GM12864 (cell line): Measurements from ENCODE around the gene C12orf42.

ENCODE experiments used
- DNase-seq: peaks from one replicate; pipeline ENCODE4 v3.0.0-alpha.2; 2011; ENCODE audit warnings: low read depth
- H3K4me3 ChIP-seq: 2 replicates; pipeline ENCODE4 v1.5.1; 2011; ENCODE audit warnings: mild to moderate bottlenecking, low read depth, low read length, control low read depth
- CTCF ChIP-seq: IDR thresholded peaks from 2 replicates; pipeline ENCODE4 v1.5.1; 2011; ENCODE audit warnings: low read depth, mild to moderate bottlenecking, moderate library complexity, low read length, control low read depth, inconsistent platforms; ENCODE audit errors: missing control alignments

Gene C12orf42

DNA sequence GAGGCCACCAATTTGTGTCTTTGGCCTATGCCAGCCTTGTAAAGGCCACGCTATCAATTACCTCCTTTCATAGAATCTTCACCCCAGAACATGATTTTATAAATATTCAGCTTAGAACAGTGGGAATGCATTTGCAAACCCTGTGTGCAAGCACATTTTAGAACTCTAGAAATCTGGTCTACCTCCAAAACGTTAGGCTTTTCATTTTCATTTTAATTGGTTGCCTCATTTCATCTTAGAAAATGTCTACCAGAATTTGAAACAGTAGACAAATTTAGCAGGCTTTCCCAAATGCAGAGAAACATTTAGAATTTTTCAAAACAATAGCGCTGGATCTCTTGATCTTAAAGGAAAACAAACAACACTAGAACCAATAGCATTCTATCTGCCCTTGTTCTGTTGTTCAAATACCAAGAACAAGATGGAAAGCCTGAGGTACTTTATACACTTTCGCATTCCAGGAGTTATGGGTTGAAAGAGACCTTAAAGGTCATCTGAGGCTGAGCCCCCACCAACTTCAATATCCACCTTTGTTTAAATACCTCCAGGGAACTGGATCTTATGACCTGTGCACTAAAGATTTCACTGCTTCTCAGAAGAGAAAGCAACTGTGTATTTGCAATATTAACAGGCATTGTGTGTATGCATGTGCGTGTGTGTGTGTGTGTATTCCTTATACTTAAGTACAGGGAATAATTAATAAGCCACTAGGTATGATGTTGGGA lies 185.1 kb downstream of the C12orf42 start:
- TF ChIP-seq CTCF = no peak

DNA sequence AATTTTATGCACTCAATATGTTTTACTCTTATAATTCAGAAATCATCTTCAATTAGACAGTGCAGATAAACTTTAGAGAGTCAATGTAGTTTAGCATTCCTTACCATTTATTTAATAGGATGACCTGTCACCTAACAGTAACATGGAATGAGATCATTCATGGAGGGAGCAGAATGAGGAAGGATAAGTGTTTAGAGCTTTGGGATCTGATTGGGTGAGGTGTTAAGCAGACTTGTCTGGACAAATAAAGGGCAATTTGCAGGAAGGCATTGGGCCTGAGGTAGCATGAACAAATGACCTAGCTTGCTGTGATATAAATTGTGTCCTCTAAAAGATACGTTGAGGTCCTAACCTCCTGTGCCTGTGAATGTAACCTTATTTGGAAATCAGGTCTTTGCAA lies 187.4 kb downstream of the C12orf42 start:
- no peak overlapping the region for H3K4me3 ChIP-seq
- DNase-seq = no peak
- no peak for TF ChIP-seq CTCF

More for the DNA sequence above, 185.1 kb downstream of the C12orf42 start:
- no peak overlapping the region for H3K4me3 ChIP-seq
- no peak for DNase-seq

- H3K4me3 ChIP-seq = no peak overlapping the region
- no peak for TF ChIP-seq CTCF
- DNase-seq = no peak
Measured at GRCh38 chr12:103303484-103303883, 192.3 kb downstream of the C12orf42 start.

DNA sequence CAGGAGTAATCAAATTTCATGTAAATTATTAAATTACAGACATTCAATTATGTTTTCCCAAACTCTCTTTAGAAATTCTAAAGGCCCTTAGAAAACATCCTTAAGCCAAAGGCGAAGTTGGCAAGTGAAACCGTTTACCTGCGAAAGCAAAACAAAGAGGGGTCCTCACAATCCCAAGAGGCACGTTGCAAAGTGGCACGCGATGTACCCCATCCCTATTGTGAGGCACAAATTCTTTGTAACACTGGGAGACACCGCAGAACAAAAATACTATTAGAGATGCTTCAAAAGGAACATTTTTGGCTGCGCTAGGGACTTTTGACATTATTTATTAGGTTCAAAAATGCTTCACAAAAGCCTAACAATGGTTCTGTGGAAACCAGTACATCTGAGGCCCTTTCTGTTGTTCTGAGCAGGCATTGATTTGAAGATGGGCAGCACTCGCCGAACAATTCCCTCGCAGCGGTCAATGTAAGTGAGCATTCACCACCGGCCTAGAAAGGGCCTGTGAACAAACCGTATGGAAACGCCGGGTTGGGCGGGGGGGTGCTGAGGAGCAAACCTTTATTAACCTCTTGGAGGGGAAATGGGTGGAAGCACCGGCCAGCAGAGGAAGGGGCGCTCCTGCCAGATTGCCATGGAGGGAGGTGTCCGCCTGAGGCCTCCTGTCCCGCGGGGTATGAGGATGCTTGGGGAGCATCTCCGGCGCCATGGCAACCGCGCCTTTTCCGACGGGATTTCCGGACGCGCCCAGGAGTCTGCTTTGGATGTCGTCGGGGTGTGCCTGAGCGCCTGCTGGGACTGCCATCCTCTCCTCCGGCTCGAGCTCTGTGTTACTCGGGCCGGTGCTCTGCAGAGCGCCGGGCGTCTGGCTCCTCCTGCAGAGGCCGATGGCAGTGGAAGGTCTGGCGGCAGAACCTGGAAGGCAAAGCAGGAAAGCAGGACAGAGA lies 193.9 kb downstream of the C12orf42 start:
- no peak overlapping the region for H3K4me3 ChIP-seq
- TF ChIP-seq CTCF = no peak
- DNase-seq = no peak

GRCh38 chr12:103288016-103288415 lies 207.8 kb downstream of the C12orf42 start:
- no peak for DNase-seq
- no peak for TF ChIP-seq CTCF
- H3K4me3 ChIP-seq = no peak overlapping the region

DNA sequence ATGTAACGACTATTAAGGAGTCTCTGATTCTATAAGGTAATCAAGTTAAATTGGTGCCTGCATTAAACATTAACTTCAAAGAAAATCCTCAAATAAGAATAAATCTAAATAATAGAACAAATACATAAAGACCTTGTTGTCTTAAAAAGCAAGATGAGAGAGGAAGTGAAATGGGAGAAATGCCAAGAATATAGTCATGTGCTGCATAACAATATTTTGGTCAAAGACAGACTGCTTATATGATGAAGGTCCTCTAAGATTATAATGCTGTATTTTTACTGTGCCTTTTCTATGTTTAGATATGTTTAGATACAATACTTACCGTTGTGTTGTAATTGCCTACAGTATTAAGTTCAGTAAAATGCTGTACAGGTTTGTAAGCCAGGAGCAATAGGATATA lies 213.6 kb downstream of the C12orf42 start:
- no peak overlapping the region for H3K4me3 ChIP-seq
- TF ChIP-seq CTCF = no peak
- DNase-seq = no peak

DNA sequence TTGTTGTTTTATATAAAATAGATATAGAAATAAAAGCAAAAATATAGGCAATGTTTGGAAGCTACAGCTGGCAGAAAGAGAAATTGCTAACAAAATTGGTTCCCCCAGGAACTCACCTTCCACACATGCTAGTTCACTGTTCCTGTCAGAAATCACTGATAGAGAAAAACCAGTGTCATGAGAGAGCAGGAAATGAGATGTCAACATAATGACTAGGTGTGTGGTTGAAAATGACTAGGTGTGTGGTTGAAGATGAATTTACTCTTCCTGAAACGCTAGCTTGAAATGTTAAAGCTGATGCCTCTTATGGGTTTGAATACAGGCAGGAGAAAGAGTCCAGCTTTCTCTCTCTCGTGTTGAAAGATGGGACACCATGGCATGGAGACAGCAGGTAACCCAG lies 216.3 kb downstream of the C12orf42 start:
- no peak for TF ChIP-seq CTCF
- H3K4me3 ChIP-seq = no peak overlapping the region
- DNase-seq = peak; percentile 58
